ENCODE measurements around the gene SYT1.

- no peak for TF ChIP-seq POLR2A (IDR thresholded peaks at IDR 0.05)
- TF ChIP-seq, protein P1, sequence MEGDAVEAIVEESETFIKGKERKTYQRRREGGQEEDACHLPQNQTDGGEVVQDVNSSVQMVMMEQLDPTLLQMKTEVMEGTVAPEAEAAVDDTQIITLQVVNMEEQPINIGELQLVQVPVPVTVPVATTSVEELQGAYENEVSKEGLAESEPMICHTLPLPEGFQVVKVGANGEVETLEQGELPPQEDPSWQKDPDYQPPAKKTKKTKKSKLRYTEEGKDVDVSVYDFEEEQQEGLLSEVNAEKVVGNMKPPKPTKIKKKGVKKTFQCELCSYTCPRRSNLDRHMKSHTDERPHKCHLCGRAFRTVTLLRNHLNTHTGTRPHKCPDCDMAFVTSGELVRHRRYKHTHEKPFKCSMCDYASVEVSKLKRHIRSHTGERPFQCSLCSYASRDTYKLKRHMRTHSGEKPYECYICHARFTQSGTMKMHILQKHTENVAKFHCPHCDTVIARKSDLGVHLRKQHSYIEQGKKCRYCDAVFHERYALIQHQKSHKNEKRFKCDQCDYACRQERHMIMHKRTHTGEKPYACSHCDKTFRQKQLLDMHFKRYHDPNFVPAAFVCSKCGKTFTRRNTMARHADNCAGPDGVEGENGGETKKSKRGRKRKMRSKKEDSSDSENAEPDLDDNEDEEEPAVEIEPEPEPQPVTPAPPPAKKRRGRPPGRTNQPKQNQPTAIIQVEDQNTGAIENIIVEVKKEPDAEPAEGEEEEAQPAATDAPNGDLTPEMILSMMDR (IDR thresholded peaks at IDR 0.05): no peak
- TF ChIP-seq EP300 (IDR thresholded peaks at IDR 0.05): no peak
Measured at GRCh38 chr12:78829690-78830089, 34.9 kb upstream of the SYT1 start.
